ENCODE results near the gene TMEM52.

GRCh38 chr1:1937061-1937460 lies 18.0 kb upstream of the TMEM52 start:
- no peak for TF ChIP-seq EP300 (IDR thresholded peaks at IDR 0.05)
- TF ChIP-seq POLR2A (IDR thresholded peaks at IDR 0.05) = no peak
- TF ChIP-seq CTCF (IDR thresholded peaks at IDR 0.05) = no peak

Data from ovary (tissue), 3 donors.